Neutrophil (primary cell): Measurements from ENCODE around the gene NANOS3.
A peak's percentile ranks its signal among the peaks of the same experiment; 100 is the strongest.

Source experiments
- H3K27ac ChIP-seq: fragments of 200-600 bp; sonication (generic); 2 replicates; pipeline ENCODE4 v1.5.1; 2016; ENCODE audit warnings: mild to moderate bottlenecking, moderate library complexity
- H3K27me3 ChIP-seq: fragments of 200-600 bp; sonication (generic); 2 replicates; pipeline ENCODE4 v1.6.0; 2016; ENCODE audit warnings: mild to moderate bottlenecking
- H3K36me3 ChIP-seq: fragments of 200-600 bp; sonication (generic); 2 replicates; pipeline ENCODE4 v1.5.1; 2017
- H3K4me1 ChIP-seq, 2 experiments: fragments of 200-600 bp in 1 of 2; sonication (generic) in 1 of 2; 1 replicate in 1 of 2; 2 replicates in 1 of 2; pipeline versions ENCODE4 v1.5.1 to v1.6.1; 2013 to 2016; ENCODE audit warnings: low read depth in 1 of 2, low read length in 1 of 2, mild to moderate bottlenecking in 1 of 2, moderate library complexity in 1 of 2; ENCODE audit not compliant: control insufficient read depth in 1 of 2, insufficient read depth in 1 of 2
- H3K4me3 ChIP-seq, 2 experiments: fragments of 200-600 bp in 1 of 2; sonication (generic) in 1 of 2; 1 replicate in 1 of 2; 2 replicates in 1 of 2; pipeline ENCODE4 v1.5.1; 2013 to 2016; ENCODE audit warnings: low read depth in 1 of 2, low read length in 1 of 2, mild to moderate bottlenecking in 1 of 2, moderate library complexity in 1 of 2
- H3K9me3 ChIP-seq: fragments of 200-600 bp; sonication (generic); 2 replicates; pipeline ENCODE4 v1.5.1; 2016
- CTCF ChIP-seq: fragments of 200-600 bp; sonication (generic); IDR thresholded peaks from 2 replicates; pipeline ENCODE4 v1.5.1; 2016; ENCODE audit warnings: antibody characterized with exemption

NANOS3 gene

DNA sequence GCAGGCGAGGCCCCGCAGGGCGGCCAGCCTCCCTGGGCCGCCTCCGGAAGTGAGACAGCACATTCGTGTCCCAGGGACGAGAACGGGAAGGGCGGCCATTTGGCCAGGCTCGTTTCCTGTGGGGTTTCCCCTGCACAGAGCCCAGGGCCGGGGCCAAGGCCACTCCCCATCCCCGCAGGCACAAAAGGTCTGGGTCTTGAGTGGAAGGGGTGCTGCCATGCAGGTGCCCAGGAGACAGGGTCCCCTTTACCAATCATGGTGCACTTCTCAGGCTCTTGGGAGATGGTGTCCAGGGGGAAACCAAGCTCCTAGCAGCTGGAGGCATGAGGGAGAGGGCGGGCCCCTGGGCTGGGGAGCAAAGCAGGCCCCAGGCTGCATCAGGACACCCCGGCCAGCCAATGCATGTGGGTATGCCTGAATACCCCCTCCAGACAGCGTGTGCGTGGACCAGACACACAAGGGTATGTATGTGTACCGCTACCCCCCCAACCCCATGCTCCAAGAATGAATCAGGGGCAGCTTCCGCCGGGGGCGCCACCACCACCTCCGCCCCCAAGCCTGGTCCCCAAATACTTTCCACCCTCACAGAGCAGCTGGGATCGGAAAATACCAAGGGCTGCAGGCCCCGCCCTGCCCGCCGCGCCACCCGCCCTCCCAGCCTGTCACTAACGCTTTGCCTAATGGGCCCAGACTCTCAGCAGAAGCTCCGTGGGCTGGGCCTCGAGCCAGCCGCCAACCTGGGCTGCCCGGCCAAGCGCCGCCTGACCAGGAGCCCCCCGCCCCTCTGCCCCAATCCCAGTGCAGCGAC lies 37.6 kb upstream of the NANOS3 start:
- TF ChIP-seq CTCF: no peak
- no peaks in the 10 kb centered on the region for H3K9me3 ChIP-seq
- no peaks in the 10 kb centered on the region for H3K27me3 ChIP-seq
- peaks cover 21% of the 10 kb centered on the region for H3K36me3 ChIP-seq
- peak overlapping the region; percentile 99 for H3K27ac ChIP-seq
- peaks cover 83 to 84% of the 10 kb centered on the region in 2 experiments for H3K4me1 ChIP-seq
- H3K4me3 ChIP-seq: peak overlapping the region; percentile 82 to 84

DNA sequence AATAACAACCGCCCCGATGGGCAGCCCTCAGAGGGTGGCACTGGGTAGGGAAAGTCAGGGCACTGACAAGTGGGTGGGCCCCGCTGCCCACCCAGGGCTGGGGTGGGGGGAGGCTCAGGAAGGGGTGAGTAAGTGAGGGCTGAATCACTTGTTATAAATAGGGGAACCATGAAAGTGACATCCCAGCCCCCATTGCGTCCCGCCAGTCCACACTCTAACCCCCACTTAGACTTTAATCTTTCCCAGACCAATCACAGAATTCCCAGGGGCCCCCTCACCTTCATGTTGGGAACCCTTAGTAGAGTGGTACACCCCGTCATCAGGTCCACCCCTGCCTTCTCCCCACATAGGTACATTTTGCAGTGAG lies 37.0 kb upstream of the NANOS3 start:
- Histone ChIP-seq H3K36me3 (peaks cover 15% of the 10 kb centered on the region), H3K9me3 (no peaks in the 10 kb centered on the region), H3K27me3 (no peaks in the 10 kb centered on the region), H3K4me3 (peak overlapping the region; percentile 82 to 84), H3K27ac (peak overlapping the region; percentile 99), H3K4me1 (peaks cover 83 to 84% of the 10 kb centered on the region in 2 experiments)
- no peak for TF ChIP-seq CTCF

DNA sequence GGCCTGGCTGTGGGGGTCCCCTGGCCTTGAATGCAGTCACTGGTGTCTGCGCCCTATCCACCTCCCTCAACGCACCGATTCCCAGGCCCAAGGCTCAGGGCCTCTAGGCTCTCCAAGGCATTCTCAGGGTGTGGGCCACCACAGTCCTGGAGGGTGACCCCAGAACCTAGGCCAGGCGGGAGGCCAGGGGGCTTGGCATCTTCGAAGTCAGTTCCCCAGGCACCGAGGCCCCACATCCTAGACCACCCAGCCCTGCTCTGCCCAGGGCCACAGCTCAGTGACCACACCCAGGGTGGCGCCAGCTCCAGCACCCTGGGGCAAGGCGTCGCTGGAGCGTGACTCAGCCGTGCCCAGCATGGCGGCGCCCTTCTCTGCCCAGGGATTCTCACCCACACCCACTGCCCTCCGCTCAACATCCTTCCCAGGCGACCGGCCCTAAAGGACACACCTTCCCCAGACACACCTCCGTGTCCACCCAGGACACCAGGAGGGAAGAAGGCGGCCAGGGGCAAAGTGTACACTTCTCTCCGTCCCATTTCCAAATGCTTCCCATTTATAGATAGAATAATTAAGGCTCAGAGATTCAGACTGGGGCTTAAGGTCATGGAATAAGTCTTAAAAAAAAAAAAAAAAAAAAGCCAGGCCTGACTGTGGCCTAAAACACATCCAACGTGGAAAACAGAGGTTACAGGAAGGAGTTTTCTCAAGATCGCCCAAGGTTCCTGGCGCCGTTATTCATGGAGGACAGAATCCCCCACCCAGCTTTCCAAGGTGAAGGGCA lies 36.4 kb upstream of the NANOS3 start:
- H3K9me3 ChIP-seq: no peaks in the 10 kb centered on the region
- peaks cover 11% of the 10 kb centered on the region for H3K36me3 ChIP-seq
- H3K27ac ChIP-seq: peak overlapping the region; percentile 99
- peak overlapping the region; percentile 82 to 84 for H3K4me3 ChIP-seq
- no peaks in the 10 kb centered on the region for H3K27me3 ChIP-seq
- TF ChIP-seq CTCF: no peak
- peaks cover 81 to 82% of the 10 kb centered on the region in 2 experiments for H3K4me1 ChIP-seq

DNA sequence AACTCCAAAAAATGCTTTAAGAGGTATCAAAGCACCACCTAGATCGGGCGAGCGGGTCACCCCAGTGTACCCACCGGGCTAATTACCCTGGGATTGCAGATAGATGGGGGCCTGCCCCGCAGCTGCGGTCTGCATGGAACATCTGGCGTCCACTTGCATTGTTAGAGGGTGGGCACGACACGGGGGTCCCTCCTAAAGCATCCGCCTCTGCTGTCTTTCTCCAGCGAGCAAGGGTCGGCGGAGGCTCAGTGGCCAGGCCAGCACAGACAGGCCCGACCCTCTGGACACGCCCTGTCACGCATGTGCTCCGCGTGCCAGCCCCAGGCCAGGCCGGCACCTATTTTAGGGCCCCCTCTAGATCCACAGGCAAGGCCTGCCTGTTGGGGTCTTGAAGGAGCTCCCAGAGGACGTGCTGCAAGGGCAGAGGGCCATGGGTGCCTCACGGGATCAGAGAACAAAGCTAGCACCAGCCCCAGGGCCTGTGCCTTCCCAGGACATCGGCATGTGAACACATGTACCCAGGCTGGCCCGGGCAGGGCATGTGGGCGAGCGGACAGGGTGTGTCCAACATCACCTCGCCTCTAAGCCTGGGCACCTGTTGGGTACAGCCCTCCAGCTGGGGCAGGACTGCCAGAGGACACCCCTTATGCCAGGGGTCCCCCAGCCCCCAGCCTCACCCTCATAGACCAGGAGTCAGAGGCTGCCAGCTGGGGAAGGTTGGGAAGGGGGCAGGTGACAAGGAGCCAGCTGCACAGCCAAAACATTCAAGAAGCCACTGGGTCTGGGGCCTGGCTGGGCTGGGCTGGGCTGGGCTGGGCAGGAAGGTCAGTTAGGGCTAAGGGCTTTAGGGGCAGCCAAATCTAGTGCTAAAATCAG lies 35.6 kb upstream of the NANOS3 start:
- peak overlapping the region; percentile 82 to 84 for H3K4me3 ChIP-seq
- H3K36me3 ChIP-seq: peaks cover 3% of the 10 kb centered on the region
- no peaks in the 10 kb centered on the region for H3K27me3 ChIP-seq
- H3K4me1 ChIP-seq: peaks cover 80 to 82% of the 10 kb centered on the region in 2 experiments
- peak overlapping the region; percentile 99 for H3K27ac ChIP-seq
- H3K9me3 ChIP-seq: no peaks in the 10 kb centered on the region
- TF ChIP-seq CTCF: no peak

GRCh38 chr19:13841962-13842290 lies 35.0 kb upstream of the NANOS3 start:
- H3K27me3 ChIP-seq: no peaks in the 10 kb centered on the region
- TF ChIP-seq CTCF: no peak
- H3K4me3 ChIP-seq: peak overlapping the region; percentile 82 to 84
- H3K27ac ChIP-seq: peak overlapping the region; percentile 99
- no peaks in the 10 kb centered on the region for H3K36me3 ChIP-seq
- H3K9me3 ChIP-seq: no peaks in the 10 kb centered on the region
- peaks cover 80% of the 10 kb centered on the region in 2 experiments for H3K4me1 ChIP-seq
